HG03025 (cell line): ENCODE data around the gene TRIP11.
"Not testable (repeated sequence)": the region's sequence is repeated elsewhere in the genome, so short reads cannot be mapped to it uniquely, and the experiment has no call there.

ENCODE experiments used
- ATAC-seq: cut with Tn5 transposase; IDR thresholded peaks from one replicate; pipeline ENCODE4 v1.9.1; 2021; ENCODE audit warnings: mild to moderate bottlenecking, moderate library complexity; ENCODE audit not compliant: unreplicated experiment, low FRiP score

TRIP11 gene

DNA sequence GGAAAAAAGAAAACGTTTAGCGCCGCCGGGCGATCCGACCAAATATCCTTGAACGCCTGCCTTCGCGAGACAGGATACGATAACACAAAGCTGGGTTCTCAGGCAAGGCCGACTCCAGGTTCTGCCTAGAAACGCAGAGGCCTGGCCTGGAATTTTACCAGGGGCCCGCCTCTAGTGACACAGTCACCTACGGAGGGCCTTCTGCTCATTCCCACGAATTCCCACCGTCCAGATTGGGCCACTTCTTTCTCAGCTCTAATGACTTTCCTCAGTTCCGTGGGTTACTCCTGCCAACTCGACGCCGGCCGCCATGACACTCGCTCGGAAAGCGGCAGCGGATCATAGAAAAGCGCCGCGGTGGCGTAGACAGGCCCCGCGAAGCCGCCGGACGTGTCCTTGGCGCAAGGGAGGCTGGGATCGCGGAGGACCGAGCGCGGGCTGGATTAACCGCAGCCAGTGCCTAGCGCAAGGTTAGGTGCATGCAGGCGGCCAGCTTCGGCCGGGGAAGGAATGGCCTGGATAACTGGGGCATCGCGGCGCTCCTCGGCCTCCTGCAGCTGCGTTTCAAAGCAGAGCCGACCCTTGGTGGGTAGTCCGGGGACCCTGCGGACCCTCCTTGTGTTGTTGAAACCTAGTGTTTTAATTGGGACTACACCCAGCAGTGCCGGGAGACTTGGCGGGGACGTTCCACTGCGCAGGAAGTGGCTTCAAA, at the start of gene TRIP11:
Gene TRIP11 (minus strand): TSS at position 341 of the 712 bp plus-strand sequence. CDS start 374 bp downstream, outside the sequence.
- peak; percentile 95 for ATAC-seq

- no peak for ATAC-seq
Observed at GRCh38 chr14:92088494-92088893, 48.6 kb upstream of the TRIP11 start.

GRCh38 chr14:92074555-92074954, 34.7 kb upstream of the TRIP11 start:
- ATAC-seq: no peak

DNA sequence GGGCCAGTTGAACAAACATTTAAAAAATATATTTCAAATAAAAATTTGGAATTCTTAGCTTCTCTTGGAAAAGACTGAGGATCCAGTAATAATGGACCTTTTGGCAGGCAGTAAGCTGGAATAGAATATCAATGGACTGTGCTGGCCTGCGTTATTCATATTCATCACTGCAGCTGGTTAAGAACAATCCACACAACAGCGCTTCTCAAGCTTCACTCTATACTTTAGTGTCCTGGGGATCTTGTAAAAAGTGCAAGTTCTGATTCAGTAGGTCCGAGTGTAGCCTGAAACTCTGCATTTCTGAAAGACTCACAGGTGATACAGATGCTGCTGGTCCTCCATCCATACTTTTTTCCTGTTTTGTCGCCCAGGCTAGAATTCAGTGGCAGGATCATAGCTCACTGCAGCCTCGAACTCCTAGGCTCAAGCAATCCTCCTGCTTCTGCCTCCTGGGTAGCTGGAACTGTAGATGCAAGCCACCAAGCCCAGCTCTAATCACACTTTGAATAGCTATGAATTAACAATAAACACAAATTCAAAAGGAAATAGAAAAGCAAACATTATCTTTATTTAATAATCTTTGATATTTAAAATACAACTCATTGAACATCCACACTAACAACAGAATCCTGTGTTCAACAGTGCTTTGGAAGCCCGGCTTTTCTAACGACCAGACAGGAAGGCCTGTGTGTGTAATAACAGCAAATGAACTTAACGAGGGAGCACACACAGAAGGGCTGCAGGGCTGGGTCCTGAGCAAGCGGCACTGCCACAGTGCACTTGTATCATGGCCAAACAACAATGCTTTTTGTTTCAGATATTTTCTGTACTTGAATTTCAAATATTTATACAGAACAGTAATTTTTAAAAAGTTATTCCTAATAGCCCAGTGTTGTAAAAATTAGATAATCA, 18.4 kb upstream of the TRIP11 start:
- ATAC-seq: no peak

DNA sequence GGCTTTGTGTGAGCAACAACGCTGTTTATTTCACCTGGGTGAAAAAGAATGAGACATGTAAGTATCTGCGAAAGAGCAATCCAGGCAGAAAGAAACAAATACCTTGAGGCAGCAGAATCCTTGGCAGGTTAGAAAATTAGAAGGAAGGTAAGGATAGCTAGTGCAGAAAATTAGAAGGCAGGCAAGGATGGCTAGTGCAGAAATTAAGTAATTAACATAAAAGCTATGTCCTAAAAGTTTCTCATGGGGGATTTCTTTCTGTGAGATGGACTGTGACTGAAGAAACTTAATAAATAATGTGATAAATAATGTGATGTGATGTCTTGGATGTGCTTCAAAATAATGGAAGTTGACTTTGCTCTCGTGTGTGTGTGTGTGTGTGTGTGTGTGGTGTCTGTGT, 9.9 kb upstream of the TRIP11 start:
- ATAC-seq: no peak

DNA sequence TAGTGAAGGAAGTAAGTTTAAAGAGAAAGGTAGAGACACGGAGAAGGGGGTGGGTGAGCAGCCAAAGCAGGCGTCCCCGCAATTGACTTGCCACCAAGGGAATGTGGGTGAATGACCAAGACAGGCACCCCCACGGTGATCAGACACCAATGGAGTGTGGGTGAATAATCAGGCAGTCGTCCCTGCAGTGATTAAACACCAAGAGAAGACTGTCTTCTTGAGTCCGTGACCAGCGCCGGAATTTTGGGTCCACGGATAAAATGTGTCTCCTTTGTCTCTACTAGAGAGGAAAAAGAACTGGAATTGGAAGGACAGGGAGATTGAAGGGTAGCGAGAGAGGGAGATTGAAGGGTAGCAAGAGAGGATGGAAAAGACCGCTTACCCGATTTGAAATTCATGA, 9.4 kb upstream of the TRIP11 start:
- ATAC-seq: not testable (repeated sequence)

DNA sequence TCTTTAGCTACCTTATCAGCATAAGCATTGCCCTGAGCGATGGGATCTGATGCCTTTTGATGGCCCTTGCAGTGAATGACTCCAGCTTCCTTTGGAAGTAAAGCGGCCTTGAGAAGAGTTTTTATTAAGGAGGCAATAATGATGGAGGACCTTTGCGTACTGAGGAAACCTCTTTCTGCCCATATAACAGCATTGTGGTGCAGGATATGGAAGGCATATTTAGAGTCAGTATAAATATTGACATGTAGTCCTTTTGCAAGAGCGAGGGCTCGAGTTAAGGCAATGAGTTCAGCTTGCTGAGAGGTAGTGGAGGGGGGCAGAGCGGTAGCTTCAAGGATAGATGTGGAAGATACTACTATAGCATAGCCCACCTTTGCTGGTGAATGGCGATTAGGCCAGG, 6.0 kb upstream of the TRIP11 start:
- not testable (repeated sequence) for ATAC-seq

DNA sequence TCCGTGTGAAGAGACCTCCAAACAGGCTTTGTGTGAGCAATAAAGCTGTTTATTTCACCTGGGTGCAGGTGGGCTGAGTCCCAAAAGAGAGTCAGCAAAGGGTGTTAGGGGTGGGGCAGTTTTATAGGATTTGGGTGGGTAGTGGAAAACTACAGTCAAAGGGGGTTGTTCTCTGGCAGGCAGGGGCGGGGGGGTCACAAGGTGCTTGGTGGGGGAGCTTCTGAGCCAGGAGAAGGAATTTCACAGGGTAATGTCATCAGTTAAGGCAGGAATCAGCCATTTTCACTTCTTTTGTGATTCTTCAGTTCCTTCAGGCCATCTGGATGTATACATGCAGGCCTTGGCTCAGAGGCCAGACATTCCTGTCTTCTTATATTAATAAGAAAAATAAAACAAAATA, 1.9 kb upstream of the TRIP11 start:
- not testable (repeated sequence) for ATAC-seq

DNA sequence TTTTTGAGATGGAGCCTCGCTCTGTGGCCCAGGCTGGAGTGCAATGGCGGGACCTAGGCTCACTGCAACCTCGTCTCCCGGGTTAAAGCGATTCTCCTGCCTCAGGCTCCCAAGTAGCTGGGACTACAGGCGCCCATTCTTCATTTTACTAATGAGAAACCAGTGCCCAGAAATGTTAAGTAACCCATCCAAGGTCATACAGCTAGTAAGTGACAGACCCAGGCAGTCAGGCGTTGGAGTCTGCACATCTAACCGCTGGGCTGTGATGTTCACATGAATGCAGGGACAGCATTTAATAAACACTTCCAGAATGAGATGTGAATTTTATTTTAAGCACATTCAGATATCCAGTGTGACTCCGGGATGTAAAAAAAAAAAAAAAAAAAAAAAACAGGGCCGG, 1.3 kb upstream of the TRIP11 start:
- no peak for ATAC-seq

GRCh38 chr14:92040431-92041051, 682 bp upstream of the TRIP11 start:
- no peak for ATAC-seq

GRCh38 chr14:92039063-92039718, 668 bp downstream of the TRIP11 start:
- peak; percentile 19 for ATAC-seq

GRCh38 chr14:92037989-92038388, 1.9 kb downstream of the TRIP11 start:
- no peak for ATAC-seq

DNA sequence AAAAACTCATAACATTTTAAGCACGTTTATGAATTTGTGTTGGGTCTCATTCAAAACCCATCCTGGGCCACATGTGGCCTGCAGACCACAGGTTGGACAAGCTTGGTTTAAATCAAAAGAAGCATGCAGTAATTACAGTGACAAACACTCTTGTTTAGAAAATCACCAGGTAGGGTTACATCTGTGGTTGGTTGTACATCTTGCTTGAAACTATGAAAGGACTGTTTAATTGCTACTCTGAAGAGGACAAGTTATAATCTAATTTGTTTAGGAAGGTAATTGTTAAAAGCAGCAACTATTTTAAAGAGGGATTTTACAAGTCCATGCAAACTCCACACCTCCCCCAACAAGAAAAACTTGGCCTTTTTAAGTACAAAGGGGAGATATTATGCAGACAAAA, 4.0 kb downstream of the TRIP11 start:
- no peak for ATAC-seq

GRCh38 chr14:92033906-92034687, 5.8 kb downstream of the TRIP11 start:
- no peak for ATAC-seq

GRCh38 chr14:92033433-92033832, 6.4 kb downstream of the TRIP11 start:
- ATAC-seq: no peak

DNA sequence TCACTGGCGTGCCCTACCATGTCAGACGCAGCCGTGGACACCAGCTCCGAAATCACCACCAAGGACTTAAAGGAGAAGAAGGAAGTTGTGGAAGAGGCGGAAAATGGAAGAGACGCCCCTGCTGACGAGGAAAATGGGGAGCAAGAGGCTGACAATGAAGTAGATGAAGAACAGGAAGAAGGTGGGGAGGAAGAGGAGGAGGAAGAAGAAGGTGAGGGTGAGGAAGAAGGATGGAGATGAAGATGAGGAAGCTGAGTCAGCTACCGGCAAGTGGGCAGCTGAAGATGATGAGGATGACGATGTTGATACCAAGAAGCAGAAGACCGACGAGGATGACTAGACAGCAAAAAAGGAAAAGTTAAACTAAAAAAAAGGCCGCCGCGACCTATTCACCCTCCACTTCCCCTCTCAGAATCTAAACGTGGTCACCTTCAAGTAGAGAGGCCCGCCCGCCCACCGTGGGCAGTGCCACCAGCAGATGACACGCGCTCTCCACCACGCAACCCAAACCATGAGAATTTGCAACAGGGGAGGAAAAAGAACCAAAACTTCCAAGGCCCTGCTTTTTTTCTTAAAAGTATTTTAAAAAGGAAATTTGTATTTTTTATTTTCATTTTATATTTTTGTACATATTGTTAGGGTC, 13.2 kb downstream of the TRIP11 start:
- no peak for ATAC-seq

- no peak for ATAC-seq
Observed at GRCh38 chr14:92022036-92022435, 17.8 kb downstream of the TRIP11 start.

- ATAC-seq: no peak
Observed at GRCh38 chr14:92021523-92021922, 18.3 kb downstream of the TRIP11 start.

GRCh38 chr14:92014040-92014439, 25.8 kb downstream of the TRIP11 start:
- no peak for ATAC-seq
